Lung (tissue), 12 donors: ENCODE results near the gene TTC27. TPM values are rescaled to one million over a fixed set of nuclear protein-coding genes. Genes with fewer than 3 reads are reported as not detected.

Source experiments
- ATAC-seq: fragments of 200-7000 bp; cut with Tn5 transposase; one replicate; pipeline ENCODE4 v1.9.1; 2020; ENCODE audit warnings: moderate number of reproducible peaks; ENCODE audit not compliant: insufficient read depth, low FRiP score
- DNase-seq, 3 donors: peaks; one replicate each; pipeline ENCODE4 v3.0.0-alpha.2; 2013 to 2017
- H3K27ac ChIP-seq, 2 donors: one replicate each; pipeline ENCODE4 v1.5.1; 2013; ENCODE audit warnings: mild to moderate bottlenecking in 2 of 2, moderate library complexity in 2 of 2, control low read depth in 1 of 2, inconsistent platforms in 1 of 2, low read depth in 1 of 2, low read length in 1 of 2
- H3K27me3 ChIP-seq, 3 donors: one replicate each; pipeline ENCODE4 v1.5.1; 2013; ENCODE audit warnings: low read length in 2 of 3; ENCODE audit not compliant: control insufficient read depth in 3 of 3, insufficient read depth in 3 of 3
- H3K36me3 ChIP-seq, 4 donors: one replicate each; pipeline ENCODE4 v1.5.1; 2013; ENCODE audit warnings: low read length in 4 of 4, mild to moderate bottlenecking in 1 of 4, moderate library complexity in 1 of 4; ENCODE audit not compliant: control insufficient read depth in 4 of 4, insufficient read depth in 4 of 4
- H3K4me1 ChIP-seq, 5 donors: one replicate each; pipeline ENCODE4 v1.5.1; 2013; ENCODE audit warnings: low read length in 5 of 5, mild to moderate bottlenecking in 2 of 5, moderate library complexity in 1 of 5; ENCODE audit not compliant: control insufficient read depth in 5 of 5, insufficient read depth in 5 of 5
- H3K4me3 ChIP-seq: one replicate; pipeline ENCODE4 v1.5.1; 2013; ENCODE audit warnings: mild to moderate bottlenecking, control low read depth, moderate library complexity
- H3K9ac ChIP-seq, 2 donors: one replicate each; pipeline ENCODE4 v1.5.1; 2013; ENCODE audit warnings: low read length in 2 of 2, control low read depth in 1 of 2; ENCODE audit not compliant: insufficient read depth in 1 of 2
- H3K9me3 ChIP-seq, 4 donors: one replicate each; pipeline ENCODE4 v1.5.1; 2013; ENCODE audit warnings: low read length in 3 of 4, mild to moderate bottlenecking in 1 of 4, moderate library complexity in 1 of 4; ENCODE audit not compliant: control insufficient read depth in 4 of 4, insufficient read depth in 3 of 4
- CTCF ChIP-seq: IDR thresholded peaks from 2 replicates; pipeline ENCODE4 v1.5.1; 2012; ENCODE audit warnings: mild to moderate bottlenecking; ENCODE audit errors: control extremely low read depth, extremely low read depth
- WGBS, 2 donors: extraction: QIAGEN DNeasy Blood & Tissue Kit; methylation state at CpG; one replicate each; pipeline ENCODE4 v1.1.7; 2013; 5-methylcytosine and 5-hydroxymethylcytosine counted together
- polyA plus RNA-seq, 2 donors: library from polyadenylated mRNA; stranded (reverse); fragments of 200-250 nt; gene quantifications; one replicate each; pipeline ENCODE4 v1.2.1, GENCODE V29; 2013
- total RNA-seq, 2 donors: library from RNA; depleted of rRNA in 1 of 2; stranded (reverse); fragments of >200 nt in 1 of 2; gene quantifications; one replicate each; pipeline ENCODE4 v1.2.1, GENCODE V29; 2014 to 2021
- donor health status: control.
- donor health status: control.
- donor health status: Bipolar disorder and iron deficiency.
- donor health status: healthy.
- donor health status: DM: yes; HTN: yes; CAD: no.

TTC27 gene
- total and polyA plus RNA-seq, 4 donors = 5.2 to 17.4 (median 12.3) TPM

GRCh38 chr2:32688541-32688940 is 60.7 kb downstream of the TTC27 start:
- Histone ChIP-seq H3K36me3 (peaks cover 0 to 3% (median 0%) of the 10 kb centered on the region in 4 donors), H3K27me3 (no peaks in the 10 kb centered on the region), H3K4me1 (no peaks in the 10 kb centered on the region), H3K9me3 (no peaks in the 10 kb centered on the region), H3K9ac (no peak overlapping the region), H3K27ac (no peak overlapping the region), H3K4me3 (no peak overlapping the region)
- ATAC-seq (no peak), DNase-seq (no peak)
- no peak for TF ChIP-seq CTCF

- no peaks in the 10 kb centered on the region for H3K9me3 ChIP-seq
- ATAC-seq = no peak
- H3K36me3 ChIP-seq = no peaks in the 10 kb centered on the region
- H3K9ac ChIP-seq = no peak overlapping the region
- no peak for DNase-seq
- H3K4me3 ChIP-seq = no peak overlapping the region
- H3K27ac ChIP-seq = no peak overlapping the region
- no peaks in the 10 kb centered on the region for H3K4me1 ChIP-seq
- no peaks in the 10 kb centered on the region for H3K27me3 ChIP-seq
- TF ChIP-seq CTCF = no peak
These were observed 63.8 kb downstream of the TTC27 start for GRCh38 chr2:32691678-32692077.

- peaks cover 0 to 1% (median 0%) of the 10 kb centered on the region in 4 donors for H3K36me3 ChIP-seq
- peaks cover 0 to 4% (median 0%) of the 10 kb centered on the region in 5 donors for H3K4me1 ChIP-seq
- WGBS, 2 donors = 97 to 99% methylated on average over 4 of the region's 4 CpGs
- ATAC-seq = no peak
- no peak for TF ChIP-seq CTCF
- H3K9me3 ChIP-seq = no peaks in the 10 kb centered on the region
- no peak overlapping the region for H3K4me3 ChIP-seq
- no peak overlapping the region for H3K9ac ChIP-seq
- H3K27ac ChIP-seq = no peak overlapping the region
- H3K27me3 ChIP-seq = no peaks in the 10 kb centered on the region
- no peak for DNase-seq
These were observed 68.6 kb downstream of the TTC27 start for GRCh38 chr2:32696439-32696838.

GRCh38 chr2:32697156-32697555 is 69.3 kb downstream of the TTC27 start:
- TF ChIP-seq CTCF = no peak
- Histone ChIP-seq H3K27me3 (no peaks in the 10 kb centered on the region), H3K36me3 (peaks cover 0 to 1% (median 0%) of the 10 kb centered on the region in 4 donors), H3K9ac (no peak overlapping the region), H3K27ac (no peak overlapping the region), H3K4me1 (peaks cover 0 to 4% (median 0%) of the 10 kb centered on the region in 5 donors), H3K9me3 (no peaks in the 10 kb centered on the region), H3K4me3 (no peak overlapping the region)
- no peak for DNase-seq
- ATAC-seq = no peak
